Choroid plexus epithelial cell (primary cell): ENCODE data around the gene FSTL5.

ENCODE experiments used
- DNase-seq: peaks from one replicate; pipeline ENCODE4 v3.0.0-alpha.2; 2010; ENCODE audit warnings: low read depth
- H3K4me3 ChIP-seq: 2 replicates; pipeline ENCODE4 v1.5.1; 2011; ENCODE audit warnings: low read depth, mild to moderate bottlenecking, control low read depth, low read length, moderate library complexity
- TF ChIP-seq, protein P1 (sequence below): conservative IDR thresholded peaks from 2 replicates; pipeline ENCODE4 v1.5.1; 2011; ENCODE audit warnings: low read depth, mild to moderate bottlenecking, control low read depth, inconsistent platforms, low read length, moderate library complexity

FSTL5 gene

DNA sequence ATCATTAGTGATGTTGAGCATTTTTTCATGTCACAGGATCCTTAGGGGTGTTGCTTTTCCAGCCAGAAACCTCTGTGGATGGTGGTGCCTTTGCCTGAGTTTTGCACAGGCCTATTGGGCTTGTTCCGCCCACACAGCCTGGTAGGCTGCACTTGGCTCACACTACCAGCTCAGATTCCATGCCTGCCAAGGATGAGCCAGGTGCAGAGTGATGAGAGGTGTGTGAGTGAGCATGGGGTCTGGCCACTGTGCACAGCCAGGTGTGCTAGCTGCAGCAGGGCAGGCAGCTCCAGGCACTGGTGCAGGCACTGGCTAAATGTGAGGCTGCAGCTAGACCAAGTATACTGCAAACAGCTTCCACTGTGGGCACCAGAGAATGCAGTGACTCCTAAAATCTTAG lies 341.6 kb downstream of the FSTL5 start:
- TF ChIP-seq, protein P1, sequence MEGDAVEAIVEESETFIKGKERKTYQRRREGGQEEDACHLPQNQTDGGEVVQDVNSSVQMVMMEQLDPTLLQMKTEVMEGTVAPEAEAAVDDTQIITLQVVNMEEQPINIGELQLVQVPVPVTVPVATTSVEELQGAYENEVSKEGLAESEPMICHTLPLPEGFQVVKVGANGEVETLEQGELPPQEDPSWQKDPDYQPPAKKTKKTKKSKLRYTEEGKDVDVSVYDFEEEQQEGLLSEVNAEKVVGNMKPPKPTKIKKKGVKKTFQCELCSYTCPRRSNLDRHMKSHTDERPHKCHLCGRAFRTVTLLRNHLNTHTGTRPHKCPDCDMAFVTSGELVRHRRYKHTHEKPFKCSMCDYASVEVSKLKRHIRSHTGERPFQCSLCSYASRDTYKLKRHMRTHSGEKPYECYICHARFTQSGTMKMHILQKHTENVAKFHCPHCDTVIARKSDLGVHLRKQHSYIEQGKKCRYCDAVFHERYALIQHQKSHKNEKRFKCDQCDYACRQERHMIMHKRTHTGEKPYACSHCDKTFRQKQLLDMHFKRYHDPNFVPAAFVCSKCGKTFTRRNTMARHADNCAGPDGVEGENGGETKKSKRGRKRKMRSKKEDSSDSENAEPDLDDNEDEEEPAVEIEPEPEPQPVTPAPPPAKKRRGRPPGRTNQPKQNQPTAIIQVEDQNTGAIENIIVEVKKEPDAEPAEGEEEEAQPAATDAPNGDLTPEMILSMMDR, result no peak
- no peak overlapping the region for H3K4me3 ChIP-seq
- DNase-seq, result no peak

DNA sequence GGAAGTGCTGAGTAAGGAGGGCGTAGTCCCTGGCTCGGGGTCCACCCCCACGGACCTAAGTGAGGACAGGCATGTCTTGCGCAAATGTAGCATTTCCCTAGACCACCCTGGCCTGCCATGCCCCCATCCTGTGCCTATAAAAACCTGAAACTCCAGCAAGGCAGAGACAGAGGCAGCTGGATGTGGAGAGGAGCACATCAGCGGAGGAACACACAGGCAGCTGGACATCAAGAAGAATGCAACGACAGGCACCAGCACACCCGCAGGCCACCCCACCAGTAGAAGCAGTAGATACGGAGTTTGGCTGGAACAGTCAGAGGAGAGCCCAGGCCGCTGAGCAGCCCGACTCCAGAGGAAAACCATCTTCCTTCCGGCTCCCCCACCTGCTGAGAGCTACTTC lies 345.9 kb downstream of the FSTL5 start:
- no peak for DNase-seq
- H3K4me3 ChIP-seq, result no peak overlapping the region
- TF ChIP-seq, protein P1, result no peak

DNA sequence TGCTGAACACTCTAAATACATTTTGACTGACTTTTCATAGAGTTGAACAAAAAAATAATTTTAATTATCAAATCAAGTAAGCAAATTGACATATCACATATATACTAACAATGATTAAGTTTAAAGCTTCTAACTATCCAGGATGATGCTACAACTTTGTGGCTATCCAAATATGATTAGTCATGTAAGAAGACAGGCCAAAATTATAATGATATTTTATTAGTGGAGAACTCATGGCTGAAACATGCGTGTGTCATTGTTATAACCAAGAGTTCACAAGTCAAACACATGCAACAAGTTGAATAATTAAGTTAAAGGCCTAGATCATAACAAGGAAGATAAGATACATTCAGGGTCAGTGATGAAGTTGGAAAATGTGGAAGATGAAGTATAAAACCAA lies 346.8 kb downstream of the FSTL5 start:
- H3K4me3 ChIP-seq, result no peak overlapping the region
- no peak for DNase-seq
- TF ChIP-seq, protein P1, result no peak

DNA sequence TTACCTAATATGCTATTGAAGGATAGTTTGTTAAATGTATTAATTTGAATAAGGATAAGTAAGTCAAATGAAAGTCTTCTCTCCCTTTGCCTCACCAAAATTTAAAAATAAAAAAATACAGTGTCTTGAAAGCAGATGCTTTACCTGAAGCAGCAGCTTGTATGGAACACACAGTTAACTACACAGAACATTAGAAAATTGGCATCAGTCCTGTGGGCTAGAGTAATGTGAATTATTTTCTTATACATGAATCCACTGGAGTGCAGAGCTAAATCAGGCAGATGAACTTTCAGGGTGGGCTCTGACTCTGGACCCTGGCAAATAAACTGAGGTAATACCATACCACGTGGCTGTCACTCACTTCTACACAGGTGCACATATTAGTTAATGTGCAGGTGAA lies 348.0 kb downstream of the FSTL5 start:
- DNase-seq, result no peak
- no peak overlapping the region for H3K4me3 ChIP-seq
- TF ChIP-seq, protein P1, result no peak

GRCh38 chr4:161813889-161814288 lies 349.9 kb downstream of the FSTL5 start:
- TF ChIP-seq, protein P1, result no peak
- no peak for DNase-seq
- no peak overlapping the region for H3K4me3 ChIP-seq

GRCh38 chr4:161813389-161813788 lies 350.4 kb downstream of the FSTL5 start:
- DNase-seq, result no peak
- no peak overlapping the region for H3K4me3 ChIP-seq
- TF ChIP-seq, protein P1, result no peak

- TF ChIP-seq, protein P1, result no peak
- DNase-seq, result no peak
- H3K4me3 ChIP-seq, result no peak overlapping the region
These were observed 360.6 kb downstream of the FSTL5 start for GRCh38 chr4:161803171-161803570.
